HepG2 (cell line): ENCODE measurements around the gene TRIM4. TPM values are rescaled to one million over a fixed set of nuclear protein-coding genes. Genes with fewer than 3 reads are reported as not detected.

Experiments used
- ARHGAP35 ChIP-seq: sonication (generic); formaldehyde crosslinking; IDR thresholded peaks from 2 replicates; pipeline ENCODE4 v1.9.0; 2022; ENCODE audit warnings: mild to moderate bottlenecking, inconsistent platforms, moderate library complexity, missing genetic modification reagents, borderline replicate concordance
- FOSL1 ChIP-seq: sonication (generic); formaldehyde crosslinking; IDR thresholded peaks from 2 replicates; pipeline ENCODE4 v1.9.0; 2021; ENCODE audit warnings: missing genetic modification reagents, borderline replicate concordance
- HNRNPL ChIP-seq: fragments of 200-400 bp; formaldehyde crosslinking; IDR thresholded peaks from 2 replicates; pipeline ENCODE4 v1.6.1; 2017; ENCODE audit warnings: mild to moderate bottlenecking, low read depth, low read length
- HOXA3 ChIP-seq: sonication (generic); formaldehyde crosslinking; IDR thresholded peaks from 2 replicates; pipeline ENCODE4 v1.5.0; 2020; ENCODE audit warnings: missing genetic modification reagents
- IKZF4 ChIP-seq: sonication (generic); formaldehyde crosslinking; IDR thresholded peaks from 2 replicates; pipeline ENCODE4 v1.5.1; 2020; ENCODE audit warnings: borderline replicate concordance, mild to moderate bottlenecking, low read depth, missing genetic modification reagents; ENCODE audit errors: not compliant biosample characterization
- KLF6 ChIP-seq: IDR thresholded peaks from 2 replicates; pipeline ENCODE4 v1.8.0; 2016; ENCODE audit warnings: missing biosample characterization, missing genetic modification reagents
- MIXL1 ChIP-seq: IDR thresholded peaks from 2 replicates; pipeline ENCODE4 v1.6.1; 2016
- NCOA1 ChIP-seq: sonication (generic); formaldehyde crosslinking; IDR thresholded peaks from 2 replicates; pipeline ENCODE4 v1.9.0; 2021; ENCODE audit warnings: missing genetic modification reagents
- NR2F6 ChIP-seq, 2 experiments: IDR thresholded peaks; 2 replicates each; pipeline ENCODE4 v1.6.1; 2016; ENCODE audit warnings: antibody characterized with exemption in 1 of 2, mild to moderate bottlenecking in 1 of 2
- PHF20 ChIP-seq: sonication (generic); formaldehyde crosslinking; IDR thresholded peaks from 2 replicates; pipeline ENCODE4 v1.5.0; 2020; ENCODE audit warnings: mild to moderate bottlenecking, missing genetic modification reagents
- RFXANK ChIP-seq: IDR thresholded peaks from 2 replicates; pipeline ENCODE4 v1.6.1; 2016
- TBP ChIP-seq: sonication (generic); formaldehyde crosslinking; IDR thresholded peaks from 2 replicates; pipeline ENCODE4 v1.5.0; 2020; ENCODE audit warnings: missing genetic modification reagents
- YY1 ChIP-seq: IDR thresholded peaks from 2 replicates; pipeline ENCODE4 v1.6.1; 2011; ENCODE audit warnings: low read length, low read depth, moderate library complexity, mild to moderate bottlenecking; ENCODE audit not compliant: insufficient read depth, insufficient replicate concordance
- ZBTB7A ChIP-seq: sonication (generic); formaldehyde crosslinking; IDR thresholded peaks from 2 replicates; pipeline ENCODE4 v1.8.0; 2022; ENCODE audit warnings: mild to moderate bottlenecking, missing genetic modification reagents
- ZNF207 ChIP-seq: fragments of 450-650 bp; IDR thresholded peaks from 2 replicates; pipeline ENCODE4 v1.6.1; 2016; ENCODE audit warnings: antibody characterized with exemption, borderline replicate concordance
- ZNF772 ChIP-seq: sonication (generic); formaldehyde crosslinking; IDR thresholded peaks from 2 replicates; pipeline ENCODE4 v1.5.0; 2020; ENCODE audit warnings: mild to moderate bottlenecking, missing genetic modification reagents
- ZNF780A ChIP-seq: sonication (generic); formaldehyde crosslinking; IDR thresholded peaks from 2 replicates; pipeline ENCODE4 v1.8.0; 2022; ENCODE audit warnings: mild to moderate bottlenecking, missing genetic modification reagents, moderate library complexity
- ZSCAN31 ChIP-seq: sonication (generic); formaldehyde crosslinking; IDR thresholded peaks from 2 replicates; pipeline ENCODE4 v1.5.0; 2020; ENCODE audit warnings: low read depth, mild to moderate bottlenecking, missing genetic modification reagents
- ZZZ3 ChIP-seq: sonication (generic); formaldehyde crosslinking; IDR thresholded peaks from 2 replicates; pipeline ENCODE4 v1.4.0; 2020; ENCODE audit warnings: missing genetic modification reagents, mild to moderate bottlenecking, borderline replicate concordance
- polyA plus RNA-seq, 8 experiments: library from polyadenylated mRNA; depleted of rRNA in 3 of 8; stranded (reverse) in 7 of 8; unstranded in 1 of 8; fragments of >200 nt; fragmentation: Illumina TruSeq in 4 of 8; extraction: Trizol in 4 of 8; gene quantifications; 2 replicates each; pipeline versions ENCODE4 v1.2.1 to v1.2.3, GENCODE V29; 2011 to 2016; ENCODE audit warnings: low read depth in 4 of 8, missing spikeins in 1 of 8, mixed read lengths in 1 of 8; ENCODE audit not compliant: insufficient read depth in 1 of 8
- total RNA-seq, 5 experiments: library from RNA; depleted of rRNA; stranded (reverse); fragments of >200 nt; fragmentation: Illumina TruSeq; extraction: Trizol; gene quantifications; 2 replicates each; pipeline ENCODE4 v1.2.3, GENCODE V29; 2016; ENCODE audit warnings: low read depth in 1 of 5
- TF ChIP-seq, protein P1 (sequence below): sonication (generic); formaldehyde crosslinking; IDR thresholded peaks from 2 replicates; pipeline ENCODE4 v1.4.0; 2020; ENCODE audit warnings: missing genetic modification reagents, borderline replicate concordance
- TF ChIP-seq, protein P2 (sequence below): fragments of 450-650 bp; IDR thresholded peaks from 2 replicates; pipeline ENCODE4 v1.6.1; 2017; ENCODE audit warnings: mild to moderate bottlenecking
- TF ChIP-seq, protein P3 (sequence below): sonication (generic); formaldehyde crosslinking; IDR thresholded peaks from 2 replicates; pipeline ENCODE4 v1.9.0; 2021; ENCODE audit warnings: missing genetic modification reagents, borderline replicate concordance

The TRIM4 gene
- total and polyA plus RNA-seq, 2 of the 13 experiments (the other 11 are each of a cell fraction or from before 2014, with no cell fraction given) = 17.6 to 21.7 TPM

DNA sequence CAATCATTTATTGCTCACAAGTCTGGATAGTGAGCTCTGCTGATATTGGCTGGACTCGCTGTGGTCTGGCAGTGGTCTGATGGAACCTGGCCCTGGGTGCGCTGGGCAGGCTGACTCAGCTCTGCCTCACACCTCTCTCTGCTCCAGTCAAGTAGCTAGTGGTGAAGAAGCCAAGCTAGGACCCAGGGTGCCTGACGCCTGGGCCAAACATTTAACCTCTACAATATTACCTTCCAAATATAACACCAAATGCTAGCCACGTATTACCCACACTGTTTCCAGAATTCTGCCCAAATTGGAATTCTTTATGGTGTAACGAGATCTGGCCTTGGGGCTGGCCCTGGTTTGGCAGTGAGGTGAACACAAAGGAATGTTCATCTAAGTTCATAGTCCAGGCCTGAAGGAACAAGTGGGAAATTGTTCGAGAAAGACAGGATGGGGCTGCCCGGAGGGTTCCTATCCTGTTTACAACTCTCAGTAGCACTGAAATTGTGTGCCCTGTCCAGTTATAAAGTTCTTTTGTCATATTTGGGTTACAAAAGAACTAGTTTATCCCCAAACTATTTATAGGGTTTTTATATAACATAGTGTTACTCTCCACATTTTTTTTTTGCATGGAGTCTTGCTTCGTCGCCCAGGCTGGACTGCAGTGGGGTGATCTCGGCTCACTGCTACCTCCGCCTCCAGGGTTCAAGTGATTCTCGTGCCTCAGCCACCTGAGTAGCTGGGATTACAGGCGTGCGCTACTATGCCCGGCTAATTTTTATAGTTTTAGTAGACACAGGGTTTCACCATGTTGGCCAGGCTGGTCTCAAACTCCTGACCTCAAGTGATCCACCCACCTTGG is 58.8 kb downstream of the TRIM4 start (continued):
- TF ChIP-seq ZSCAN31 (0 out of 2 replicates have a peak, but pooled peaks have one; percentile 20), MIXL1 (CRISPR knock-in tag) (0 out of 2 replicates have a peak, but pooled peaks have one; percentile 16), NR2F6 (IDR thresholded peaks at IDR 0.05) (0 out of 2 replicates have a peak, but pooled peaks have one; percentile 44), NR2F6 (CRISPR knock-in tag; IDR thresholded peaks at IDR 0.05) (peak; percentile 67), IKZF4 (CRISPR knock-in tag) (no peak), TBP (CRISPR knock-in tag) (no peak), ARHGAP35 (CRISPR knock-in tag) (no peak), HNRNPL (no peak), ZNF780A (CRISPR knock-in tag) (no peak), NCOA1 (CRISPR knock-in tag) (no peak), HOXA3 (CRISPR knock-in tag) (no peak; the same call in 1 of the 2 replicates), ZNF207 (no peak), ZNF772 (CRISPR knock-in tag) (no peak), FOSL1 (CRISPR knock-in tag) (no peak), ZZZ3 (CRISPR knock-in tag) (no peak), YY1 (no peak), PHF20 (no peak), ZBTB7A (no peak), KLF6 (0 out of 2 replicates have a peak, but pooled peaks have one; percentile 52), RFXANK (CRISPR knock-in tag) (no peak)
- TF ChIP-seq, protein P1, sequence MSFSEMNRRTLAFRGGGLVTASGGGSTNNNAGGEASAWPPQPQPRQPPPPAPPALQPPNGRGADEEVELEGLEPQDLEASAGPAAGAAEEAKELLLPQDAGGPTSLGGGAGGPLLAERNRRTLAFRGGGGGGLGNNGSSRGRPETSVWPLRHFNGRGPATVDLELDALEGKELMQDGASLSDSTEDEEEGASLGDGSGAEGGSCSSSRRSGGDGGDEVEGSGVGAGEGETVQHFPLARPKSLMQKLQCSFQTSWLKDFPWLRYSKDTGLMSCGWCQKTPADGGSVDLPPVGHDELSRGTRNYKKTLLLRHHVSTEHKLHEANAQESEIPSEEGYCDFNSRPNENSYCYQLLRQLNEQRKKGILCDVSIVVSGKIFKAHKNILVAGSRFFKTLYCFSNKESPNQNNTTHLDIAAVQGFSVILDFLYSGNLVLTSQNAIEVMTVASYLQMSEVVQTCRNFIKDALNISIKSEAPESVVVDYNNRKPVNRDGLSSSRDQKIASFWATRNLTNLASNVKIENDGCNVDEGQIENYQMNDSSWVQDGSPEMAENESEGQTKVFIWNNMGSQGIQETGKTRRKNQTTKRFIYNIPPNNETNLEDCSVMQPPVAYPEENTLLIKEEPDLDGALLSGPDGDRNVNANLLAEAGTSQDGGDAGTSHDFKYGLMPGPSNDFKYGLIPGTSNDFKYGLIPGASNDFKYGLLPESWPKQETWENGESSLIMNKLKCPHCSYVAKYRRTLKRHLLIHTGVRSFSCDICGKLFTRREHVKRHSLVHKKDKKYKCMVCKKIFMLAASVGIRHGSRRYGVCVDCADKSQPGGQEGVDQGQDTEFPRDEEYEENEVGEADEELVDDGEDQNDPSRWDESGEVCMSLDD (CRISPR knock-in tag) = no peak; the same call in 1 of the 2 replicates
- TF ChIP-seq, protein P2, sequence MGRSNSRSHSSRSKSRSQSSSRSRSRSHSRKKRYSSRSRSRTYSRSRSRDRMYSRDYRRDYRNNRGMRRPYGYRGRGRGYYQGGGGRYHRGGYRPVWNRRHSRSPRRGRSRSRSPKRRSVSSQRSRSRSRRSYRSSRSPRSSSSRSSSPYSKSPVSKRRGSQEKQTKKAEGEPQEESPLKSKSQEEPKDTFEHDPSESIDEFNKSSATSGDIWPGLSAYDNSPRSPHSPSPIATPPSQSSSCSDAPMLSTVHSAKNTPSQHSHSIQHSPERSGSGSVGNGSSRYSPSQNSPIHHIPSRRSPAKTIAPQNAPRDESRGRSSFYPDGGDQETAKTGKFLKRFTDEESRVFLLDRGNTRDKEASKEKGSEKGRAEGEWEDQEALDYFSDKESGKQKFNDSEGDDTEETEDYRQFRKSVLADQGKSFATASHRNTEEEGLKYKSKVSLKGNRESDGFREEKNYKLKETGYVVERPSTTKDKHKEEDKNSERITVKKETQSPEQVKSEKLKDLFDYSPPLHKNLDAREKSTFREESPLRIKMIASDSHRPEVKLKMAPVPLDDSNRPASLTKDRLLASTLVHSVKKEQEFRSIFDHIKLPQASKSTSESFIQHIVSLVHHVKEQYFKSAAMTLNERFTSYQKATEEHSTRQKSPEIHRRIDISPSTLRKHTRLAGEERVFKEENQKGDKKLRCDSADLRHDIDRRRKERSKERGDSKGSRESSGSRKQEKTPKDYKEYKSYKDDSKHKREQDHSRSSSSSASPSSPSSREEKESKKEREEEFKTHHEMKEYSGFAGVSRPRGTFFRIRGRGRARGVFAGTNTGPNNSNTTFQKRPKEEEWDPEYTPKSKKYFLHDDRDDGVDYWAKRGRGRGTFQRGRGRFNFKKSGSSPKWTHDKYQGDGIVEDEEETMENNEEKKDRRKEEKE = no peak
- TF ChIP-seq, protein P3, sequence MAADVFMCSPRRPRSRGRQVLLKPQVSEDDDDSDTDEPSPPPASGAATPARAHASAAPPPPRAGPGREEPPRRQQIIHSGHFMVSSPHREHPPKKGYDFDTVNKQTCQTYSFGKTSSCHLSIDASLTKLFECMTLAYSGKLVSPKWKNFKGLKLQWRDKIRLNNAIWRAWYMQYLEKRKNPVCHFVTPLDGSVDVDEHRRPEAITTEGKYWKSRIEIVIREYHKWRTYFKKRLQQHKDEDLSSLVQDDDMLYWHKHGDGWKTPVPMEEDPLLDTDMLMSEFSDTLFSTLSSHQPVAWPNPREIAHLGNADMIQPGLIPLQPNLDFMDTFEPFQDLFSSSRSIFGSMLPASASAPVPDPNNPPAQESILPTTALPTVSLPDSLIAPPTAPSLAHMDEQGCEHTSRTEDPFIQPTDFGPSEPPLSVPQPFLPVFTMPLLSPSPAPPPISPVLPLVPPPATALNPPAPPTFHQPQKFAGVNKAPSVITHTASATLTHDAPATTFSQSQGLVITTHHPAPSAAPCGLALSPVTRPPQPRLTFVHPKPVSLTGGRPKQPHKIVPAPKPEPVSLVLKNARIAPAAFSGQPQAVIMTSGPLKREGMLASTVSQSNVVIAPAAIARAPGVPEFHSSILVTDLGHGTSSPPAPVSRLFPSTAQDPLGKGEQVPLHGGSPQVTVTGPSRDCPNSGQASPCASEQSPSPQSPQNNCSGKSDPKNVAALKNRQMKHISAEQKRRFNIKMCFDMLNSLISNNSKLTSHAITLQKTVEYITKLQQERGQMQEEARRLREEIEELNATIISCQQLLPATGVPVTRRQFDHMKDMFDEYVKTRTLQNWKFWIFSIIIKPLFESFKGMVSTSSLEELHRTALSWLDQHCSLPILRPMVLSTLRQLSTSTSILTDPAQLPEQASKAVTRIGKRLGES (CRISPR knock-in tag) = no peak
